ENCODE measurements around the gene METRNL.

DNA sequence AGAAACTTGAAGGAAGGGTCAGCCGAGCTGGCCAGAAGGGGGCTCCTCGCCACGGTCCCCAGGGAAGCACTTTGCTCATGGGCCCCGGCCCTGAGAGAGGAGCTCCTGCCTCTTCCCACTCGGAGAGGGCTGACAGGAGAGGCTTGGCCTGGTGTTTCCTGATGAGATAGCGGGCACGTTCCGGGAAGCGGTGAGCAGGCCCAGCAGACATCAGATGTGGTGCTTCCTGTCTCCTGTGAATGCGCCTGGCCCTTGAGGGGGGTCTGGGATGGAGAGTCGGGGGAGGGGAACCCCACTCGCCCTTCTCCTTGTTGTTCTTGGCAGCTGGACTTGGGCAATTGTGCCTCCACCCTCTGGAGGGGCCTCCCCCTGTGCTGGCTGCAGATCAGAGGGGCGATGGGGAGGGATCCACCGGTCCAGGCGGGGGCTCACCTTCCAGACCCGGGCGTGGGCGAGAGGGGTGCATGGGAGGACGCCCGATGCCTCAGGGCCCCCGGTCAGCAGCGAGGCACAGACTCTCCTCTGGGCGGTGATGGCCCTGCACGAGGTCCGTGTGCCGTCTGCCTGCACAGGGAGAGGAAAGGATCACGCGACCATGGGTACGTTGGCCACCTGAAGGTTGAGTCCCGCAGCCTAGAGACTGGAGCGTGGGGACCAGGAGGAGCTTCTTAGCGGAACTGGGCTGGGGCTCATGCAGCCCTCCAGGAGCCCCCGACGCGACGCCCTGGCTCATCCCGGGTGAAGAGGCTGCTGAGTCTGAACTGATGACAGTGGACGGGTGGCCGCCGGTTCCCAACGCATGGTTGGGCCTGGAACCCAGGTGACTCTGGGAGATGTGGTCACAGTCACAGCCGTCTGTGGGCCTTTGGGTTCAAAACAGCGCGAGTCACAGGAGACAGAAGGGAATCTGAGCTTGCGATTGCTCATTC lies 25.4 kb downstream of the METRNL start:
- TF ChIP-seq TAF1 (IDR thresholded peaks at IDR 0.05; ENCODE audit: borderline replicate concordance, insufficient read depth, low read length) = no peak
- no peak for TF ChIP-seq POLR2AphosphoS5 (IDR thresholded peaks at IDR 0.05; ENCODE audit: low read depth, low read length)
- no peak for TF ChIP-seq SIN3A (IDR thresholded peaks at IDR 0.05; ENCODE audit: borderline replicate concordance, insufficient read depth, low read length)
- TF ChIP-seq, protein P1, sequence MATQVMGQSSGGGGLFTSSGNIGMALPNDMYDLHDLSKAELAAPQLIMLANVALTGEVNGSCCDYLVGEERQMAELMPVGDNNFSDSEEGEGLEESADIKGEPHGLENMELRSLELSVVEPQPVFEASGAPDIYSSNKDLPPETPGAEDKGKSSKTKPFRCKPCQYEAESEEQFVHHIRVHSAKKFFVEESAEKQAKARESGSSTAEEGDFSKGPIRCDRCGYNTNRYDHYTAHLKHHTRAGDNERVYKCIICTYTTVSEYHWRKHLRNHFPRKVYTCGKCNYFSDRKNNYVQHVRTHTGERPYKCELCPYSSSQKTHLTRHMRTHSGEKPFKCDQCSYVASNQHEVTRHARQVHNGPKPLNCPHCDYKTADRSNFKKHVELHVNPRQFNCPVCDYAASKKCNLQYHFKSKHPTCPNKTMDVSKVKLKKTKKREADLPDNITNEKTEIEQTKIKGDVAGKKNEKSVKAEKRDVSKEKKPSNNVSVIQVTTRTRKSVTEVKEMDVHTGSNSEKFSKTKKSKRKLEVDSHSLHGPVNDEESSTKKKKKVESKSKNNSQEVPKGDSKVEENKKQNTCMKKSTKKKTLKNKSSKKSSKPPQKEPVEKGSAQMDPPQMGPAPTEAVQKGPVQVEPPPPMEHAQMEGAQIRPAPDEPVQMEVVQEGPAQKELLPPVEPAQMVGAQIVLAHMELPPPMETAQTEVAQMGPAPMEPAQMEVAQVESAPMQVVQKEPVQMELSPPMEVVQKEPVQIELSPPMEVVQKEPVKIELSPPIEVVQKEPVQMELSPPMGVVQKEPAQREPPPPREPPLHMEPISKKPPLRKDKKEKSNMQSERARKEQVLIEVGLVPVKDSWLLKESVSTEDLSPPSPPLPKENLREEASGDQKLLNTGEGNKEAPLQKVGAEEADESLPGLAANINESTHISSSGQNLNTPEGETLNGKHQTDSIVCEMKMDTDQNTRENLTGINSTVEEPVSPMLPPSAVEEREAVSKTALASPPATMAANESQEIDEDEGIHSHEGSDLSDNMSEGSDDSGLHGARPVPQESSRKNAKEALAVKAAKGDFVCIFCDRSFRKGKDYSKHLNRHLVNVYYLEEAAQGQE (IDR thresholded peaks at IDR 0.05; ENCODE audit: insufficient read depth in 1 of 2, low read depth in 2 of 2, low read length in 2 of 2) = no peak
